Liver (tissue), 3 donors: ENCODE measurements around the gene PSMA5.

Source experiments
- ATF3 ChIP-seq: IDR thresholded peaks from 2 replicates; pipeline ENCODE4 v1.6.1; 2016; ENCODE audit warnings: antibody characterized with exemption
- EGR1 ChIP-seq, 2 donors: IDR thresholded peaks; 2 replicates each; pipeline ENCODE4 v1.6.1; 2016 to 2018; ENCODE audit warnings: antibody characterized with exemption in 2 of 2, low read depth in 2 of 2
- FOXA1 ChIP-seq: IDR thresholded peaks from 2 replicates; pipeline ENCODE4 v1.6.1; 2016; ENCODE audit warnings: antibody characterized with exemption
- HNF4A ChIP-seq, 2 donors: conservative IDR thresholded peaks; 2 replicates each; pipeline ENCODE4 v1.6.1; 2016; ENCODE audit warnings: antibody characterized with exemption in 2 of 2, mild to moderate bottlenecking in 2 of 2
- JUND ChIP-seq, 2 donors: IDR thresholded peaks; 2 replicates each; pipeline ENCODE4 v1.6.1; 2016; ENCODE audit warnings: antibody characterized with exemption in 2 of 2
- RAD21 ChIP-seq, 2 donors: IDR thresholded peaks; 2 replicates each; pipeline ENCODE4 v1.6.1; 2016; ENCODE audit warnings: antibody characterized with exemption in 2 of 2, mild to moderate bottlenecking in 2 of 2
- REST ChIP-seq: IDR thresholded peaks from 2 replicates; pipeline ENCODE4 v1.6.1; 2016; ENCODE audit warnings: antibody characterized with exemption, mild to moderate bottlenecking
- RXRA ChIP-seq, 2 donors: IDR thresholded peaks; 2 replicates each; pipeline ENCODE4 v1.6.1; 2017 to 2018; ENCODE audit warnings: antibody characterized with exemption in 2 of 2, mild to moderate bottlenecking in 1 of 2
- TAF1 ChIP-seq: conservative IDR thresholded peaks from 2 replicates; pipeline ENCODE4 v1.6.1; 2016; ENCODE audit warnings: antibody characterized with exemption, mild to moderate bottlenecking
- YY1 ChIP-seq: IDR thresholded peaks from 2 replicates; pipeline ENCODE4 v1.6.1; 2016; ENCODE audit warnings: antibody characterized with exemption, mild to moderate bottlenecking
- ZBTB33 ChIP-seq: IDR thresholded peaks from 2 replicates; pipeline ENCODE4 v1.6.1; 2016; ENCODE audit warnings: antibody characterized with exemption
- TF ChIP-seq, protein P1 (sequence below): IDR thresholded peaks from 2 replicates; pipeline ENCODE4 v1.6.1; 2016; ENCODE audit warnings: antibody characterized with exemption
- TF ChIP-seq, protein P2 (sequence below): fragments of 150-350 bp; IDR thresholded peaks from 2 replicates; pipeline ENCODE4 v1.5.1; 2017; ENCODE audit warnings: improper control_type of control experiment, low read depth, low read length; ENCODE audit not compliant: missing input control
- donor health status: healthy.
- donor health status: healthy.

DNA sequence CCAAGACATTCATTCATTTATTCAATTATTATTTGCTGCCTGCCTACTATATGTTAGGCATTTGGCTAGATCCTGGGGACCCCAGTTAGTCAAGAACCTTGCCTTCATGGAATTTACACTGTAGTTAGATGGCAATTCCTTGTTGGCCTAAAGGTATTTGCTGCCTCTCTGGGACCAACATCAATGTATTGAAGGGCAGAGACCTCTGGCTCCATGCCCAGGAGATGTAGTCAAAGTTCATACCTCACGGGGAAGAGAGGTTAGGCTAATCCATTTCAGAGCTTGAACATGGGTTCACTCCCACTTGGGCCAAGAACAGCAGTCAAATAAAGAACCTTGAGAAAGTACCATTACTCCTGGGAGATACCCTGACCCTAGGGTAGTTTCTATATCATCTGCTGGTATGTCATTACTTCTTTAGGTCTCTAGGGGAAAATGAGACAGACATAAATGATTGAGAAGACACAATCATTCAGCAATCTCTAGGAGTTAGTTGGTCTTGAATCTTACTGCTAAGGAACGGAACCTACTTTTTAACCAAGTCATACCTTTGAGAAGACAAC lies 60.5 kb downstream of the PSMA5 start:
- TF ChIP-seq, protein P1, sequence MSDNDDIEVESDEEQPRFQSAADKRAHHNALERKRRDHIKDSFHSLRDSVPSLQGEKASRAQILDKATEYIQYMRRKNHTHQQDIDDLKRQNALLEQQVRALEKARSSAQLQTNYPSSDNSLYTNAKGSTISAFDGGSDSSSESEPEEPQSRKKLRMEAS: no peak
- TF ChIP-seq, protein P2, sequence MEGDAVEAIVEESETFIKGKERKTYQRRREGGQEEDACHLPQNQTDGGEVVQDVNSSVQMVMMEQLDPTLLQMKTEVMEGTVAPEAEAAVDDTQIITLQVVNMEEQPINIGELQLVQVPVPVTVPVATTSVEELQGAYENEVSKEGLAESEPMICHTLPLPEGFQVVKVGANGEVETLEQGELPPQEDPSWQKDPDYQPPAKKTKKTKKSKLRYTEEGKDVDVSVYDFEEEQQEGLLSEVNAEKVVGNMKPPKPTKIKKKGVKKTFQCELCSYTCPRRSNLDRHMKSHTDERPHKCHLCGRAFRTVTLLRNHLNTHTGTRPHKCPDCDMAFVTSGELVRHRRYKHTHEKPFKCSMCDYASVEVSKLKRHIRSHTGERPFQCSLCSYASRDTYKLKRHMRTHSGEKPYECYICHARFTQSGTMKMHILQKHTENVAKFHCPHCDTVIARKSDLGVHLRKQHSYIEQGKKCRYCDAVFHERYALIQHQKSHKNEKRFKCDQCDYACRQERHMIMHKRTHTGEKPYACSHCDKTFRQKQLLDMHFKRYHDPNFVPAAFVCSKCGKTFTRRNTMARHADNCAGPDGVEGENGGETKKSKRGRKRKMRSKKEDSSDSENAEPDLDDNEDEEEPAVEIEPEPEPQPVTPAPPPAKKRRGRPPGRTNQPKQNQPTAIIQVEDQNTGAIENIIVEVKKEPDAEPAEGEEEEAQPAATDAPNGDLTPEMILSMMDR: no peak
- TF ChIP-seq JUND (IDR thresholded peaks at IDR 0.05): no peak
- no peak for TF ChIP-seq ZBTB33
- TF ChIP-seq RXRA (IDR thresholded peaks at IDR 0.05): peak; percentile 36 to 59
- peak in 1 of 2 donors; percentile 23 for TF ChIP-seq RAD21 (IDR thresholded peaks at IDR 0.05)
- TF ChIP-seq EGR1 (IDR thresholded peaks at IDR 0.05; ENCODE audit: low read depth in 2 of 2): no peak
- TF ChIP-seq HNF4A (conservative IDR thresholded peaks at IDR 0.05): peak; percentile 35 to 56
- TF ChIP-seq FOXA1: no peak
- TF ChIP-seq REST: no peak
- no peak for TF ChIP-seq ATF3
- TF ChIP-seq YY1: no peak
- no peak for TF ChIP-seq TAF1
